WERI-Rb-1 (cell line): ENCODE results near the gene OLFML2A.

Experiments
- DNase-seq: peaks from one replicate; pipeline ENCODE4 v3.0.0-alpha.2; 2020
- H3K27ac ChIP-seq: fragments of 250-450 bp; sonication (Bioruptor Pico); 2 replicates; pipeline ENCODE4 v1.5.1; 2020; ENCODE audit warnings: mild to moderate bottlenecking, moderate library complexity
- H3K27me3 ChIP-seq: fragments of 250-450 bp; sonication (Bioruptor Pico); 2 replicates; pipeline ENCODE4 v1.5.1; 2021; ENCODE audit warnings: mild to moderate bottlenecking, low read depth, moderate library complexity; ENCODE audit not compliant: insufficient read depth, severe bottlenecking
- H3K36me3 ChIP-seq: fragments of 250-450 bp; sonication (Bioruptor Pico); 2 replicates; pipeline ENCODE4 v1.5.1; 2020; ENCODE audit warnings: mild to moderate bottlenecking, moderate library complexity
- H3K4me3 ChIP-seq: 2 replicates; pipeline ENCODE4 v1.5.1; 2011; ENCODE audit warnings: low read depth, mild to moderate bottlenecking, control low read depth, low read length
- H3K9me3 ChIP-seq: fragments of 250-450 bp; sonication (Bioruptor Pico); 2 replicates; pipeline ENCODE4 v1.5.1; 2021; ENCODE audit warnings: mild to moderate bottlenecking, moderate library complexity; ENCODE audit not compliant: severe bottlenecking
- TF ChIP-seq, protein P1 (sequence below): IDR thresholded peaks from 2 replicates; pipeline ENCODE4 v1.5.1; 2011; ENCODE audit warnings: low read depth, mild to moderate bottlenecking, control low read depth, inconsistent platforms, low read length

OLFML2A gene

DNA sequence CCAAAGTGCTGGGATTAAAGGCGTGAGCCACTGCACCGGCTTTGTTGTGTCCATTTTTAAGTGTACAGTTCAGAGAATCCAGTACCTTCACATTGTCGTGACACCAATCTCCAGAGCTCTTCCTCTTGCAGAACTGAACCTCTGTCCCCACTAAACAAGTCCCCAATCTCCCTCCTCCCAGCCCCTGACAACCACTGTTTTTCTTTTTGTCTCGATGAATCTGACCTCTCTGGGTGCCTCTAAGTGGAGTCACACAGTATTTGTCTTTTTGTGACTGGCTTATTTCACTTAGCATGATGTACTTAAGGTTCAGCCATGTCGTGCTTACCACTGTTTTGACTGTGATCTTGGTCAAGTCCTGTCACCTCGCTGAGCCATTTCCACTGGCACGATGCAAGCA, 77.9 kb downstream of the OLFML2A start:
- no peaks in the 10 kb centered on the region for H3K27me3 ChIP-seq
- TF ChIP-seq, protein P1, sequence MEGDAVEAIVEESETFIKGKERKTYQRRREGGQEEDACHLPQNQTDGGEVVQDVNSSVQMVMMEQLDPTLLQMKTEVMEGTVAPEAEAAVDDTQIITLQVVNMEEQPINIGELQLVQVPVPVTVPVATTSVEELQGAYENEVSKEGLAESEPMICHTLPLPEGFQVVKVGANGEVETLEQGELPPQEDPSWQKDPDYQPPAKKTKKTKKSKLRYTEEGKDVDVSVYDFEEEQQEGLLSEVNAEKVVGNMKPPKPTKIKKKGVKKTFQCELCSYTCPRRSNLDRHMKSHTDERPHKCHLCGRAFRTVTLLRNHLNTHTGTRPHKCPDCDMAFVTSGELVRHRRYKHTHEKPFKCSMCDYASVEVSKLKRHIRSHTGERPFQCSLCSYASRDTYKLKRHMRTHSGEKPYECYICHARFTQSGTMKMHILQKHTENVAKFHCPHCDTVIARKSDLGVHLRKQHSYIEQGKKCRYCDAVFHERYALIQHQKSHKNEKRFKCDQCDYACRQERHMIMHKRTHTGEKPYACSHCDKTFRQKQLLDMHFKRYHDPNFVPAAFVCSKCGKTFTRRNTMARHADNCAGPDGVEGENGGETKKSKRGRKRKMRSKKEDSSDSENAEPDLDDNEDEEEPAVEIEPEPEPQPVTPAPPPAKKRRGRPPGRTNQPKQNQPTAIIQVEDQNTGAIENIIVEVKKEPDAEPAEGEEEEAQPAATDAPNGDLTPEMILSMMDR, result no peak
- peaks cover 47% of the 10 kb centered on the region for H3K36me3 ChIP-seq
- H3K9me3 ChIP-seq, result no peaks in the 10 kb centered on the region
- no peak overlapping the region for H3K4me3 ChIP-seq
- DNase-seq, result no peak
- H3K27ac ChIP-seq, result peak overlapping the region; percentile 1; the same call in 1 of the 2 replicates

- H3K27ac ChIP-seq, result peak overlapping the region; percentile 1; the same call in 1 of the 2 replicates
- DNase-seq, result no peak
- TF ChIP-seq, protein P1, result no peak
- peaks cover 54% of the 10 kb centered on the region for H3K36me3 ChIP-seq
- no peaks in the 10 kb centered on the region for H3K27me3 ChIP-seq
- H3K4me3 ChIP-seq, result no peak overlapping the region
- H3K9me3 ChIP-seq, result no peaks in the 10 kb centered on the region
These were observed 78.6 kb downstream of the OLFML2A start for GRCh38 chr9:124855566-124855943.

GRCh38 chr9:124855944-124856765, 79.2 kb downstream of the OLFML2A start:
- Histone ChIP-seq H3K27ac (no peak overlapping the region; the same call in 1 of the 2 replicates), H3K36me3 (peaks cover 60% of the 10 kb centered on the region), H3K4me3 (no peak overlapping the region), H3K27me3 (no peaks in the 10 kb centered on the region), H3K9me3 (no peaks in the 10 kb centered on the region)
- TF ChIP-seq, protein P1, result peak; percentile 91
- DNase-seq, result peak; percentile 86

DNA sequence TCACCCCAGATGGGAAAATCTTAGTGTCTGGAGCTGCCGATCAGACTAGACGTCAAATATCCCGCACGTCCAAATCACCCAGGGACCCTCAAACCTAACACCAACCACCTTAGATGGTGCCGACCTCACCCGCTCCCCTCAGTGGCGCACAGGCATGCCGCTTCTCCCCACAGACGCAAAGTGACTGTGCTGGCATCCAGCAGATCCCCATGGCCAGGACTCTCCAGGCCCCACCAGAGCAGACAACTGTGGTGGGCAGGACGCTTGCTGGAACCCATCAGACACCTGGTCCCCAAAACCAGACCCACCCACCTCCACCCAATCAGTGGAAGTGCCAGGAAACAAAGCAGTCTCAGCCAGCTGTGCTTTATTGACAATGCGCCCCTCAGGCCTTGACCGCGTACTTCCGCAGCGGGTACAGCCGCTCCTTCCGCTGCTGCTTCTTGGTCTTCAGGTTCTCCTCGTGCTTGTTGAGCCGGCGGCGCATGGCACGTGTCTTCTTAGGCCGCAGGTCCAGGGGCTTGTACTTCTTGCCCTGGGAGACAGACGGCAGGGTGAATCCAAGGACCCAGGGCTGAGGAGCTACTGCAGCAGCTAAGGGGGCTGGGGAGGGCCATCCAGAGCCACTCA, 80.7 kb downstream of the OLFML2A start:
- H3K36me3 ChIP-seq, result peaks cover 65% of the 10 kb centered on the region
- TF ChIP-seq, protein P1, result no peak
- no peak for DNase-seq
- H3K27me3 ChIP-seq, result no peaks in the 10 kb centered on the region
- no peak overlapping the region for H3K4me3 ChIP-seq
- no peak overlapping the region for H3K27ac ChIP-seq
- H3K9me3 ChIP-seq, result no peaks in the 10 kb centered on the region

DNA sequence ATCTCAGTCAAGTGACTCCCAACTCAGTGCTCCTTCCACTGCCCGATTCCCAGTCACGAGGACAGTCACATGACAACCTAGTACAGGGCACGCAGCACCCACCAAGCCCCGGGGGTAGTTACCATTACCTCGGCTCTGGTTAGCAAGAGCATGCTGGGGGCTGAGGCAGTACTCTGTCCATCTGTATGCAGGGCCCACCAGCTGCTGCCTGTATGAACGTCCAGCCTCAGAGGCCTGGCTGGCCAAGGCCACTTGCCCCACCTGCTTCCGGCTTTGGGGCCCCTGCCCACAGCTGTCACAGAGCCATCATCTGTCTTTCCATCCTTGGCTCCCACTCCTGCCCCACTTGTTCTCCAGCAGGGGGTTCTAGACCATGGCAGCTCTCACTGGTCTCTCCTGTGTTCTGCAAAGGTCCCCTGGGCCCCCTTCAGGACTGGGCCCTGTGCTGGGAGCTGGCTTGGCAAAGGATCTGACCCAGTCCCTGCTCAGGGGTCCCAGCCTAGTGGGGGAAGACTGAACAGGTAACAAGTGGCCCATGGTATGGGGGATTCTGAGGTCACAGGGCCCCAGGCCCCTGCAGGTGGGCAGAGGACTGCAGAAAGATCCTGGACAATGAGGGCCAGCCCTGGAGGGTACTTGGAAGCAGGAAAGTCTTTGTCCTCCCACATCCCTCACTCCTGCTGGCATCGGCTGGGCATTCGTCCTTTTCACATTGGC, 81.6 kb downstream of the OLFML2A start:
- no peak for DNase-seq

More for the DNA sequence above, 81.6 kb downstream of the OLFML2A start:
- peaks cover 65% of the 10 kb centered on the region for H3K36me3 ChIP-seq
- H3K27me3 ChIP-seq, result no peaks in the 10 kb centered on the region
- H3K27ac ChIP-seq, result no peak overlapping the region
- TF ChIP-seq, protein P1, result peak; percentile 33; the same call in 1 of the 2 replicates
- no peak overlapping the region for H3K4me3 ChIP-seq
- H3K9me3 ChIP-seq, result no peaks in the 10 kb centered on the region
